Measurements from ENCODE around the gene CRX. TPM values are rescaled to one million over a fixed set of nuclear protein-coding genes. Genes with fewer than 3 reads are reported as not detected.
"Not testable (repeated sequence)": the region's sequence is repeated elsewhere in the genome, so short reads cannot be mapped to it uniquely, and the experiment has no call there.

Gene CRX
- polyA plus RNA-seq, 1 of the 3 experiments (the other 2 are of a cell fraction) = not detected

GRCh38 chr19:47804451-47804850, 17.3 kb upstream of the CRX start, which contains the start of gene TPRX1:
TPRX1 (minus strand) TSS chr19:47804551; CDS start chr19:47804539, 12 bp downstream.
- H3K9me3 ChIP-seq; DNase-seq; H3K9me2 ChIP-seq; H2AFZ ChIP-seq (ENCODE audit: low read depth); H3F3A ChIP-seq (replicated peaks; ENCODE audit: insufficient read depth); H3K9ac ChIP-seq; H3K27ac ChIP-seq (ENCODE audit: low read depth in 2 of 2, low read length in 1 of 2); POLR2A ChIA-PET; H4K20me1 ChIP-seq (ENCODE audit: insufficient read depth); H3K4me1 ChIP-seq (ENCODE audit: control insufficient read depth in 1 of 2, insufficient read depth in 2 of 2, low read depth in 1 of 2, low read length in 1 of 2); H3K4me3 ChIP-seq (ENCODE audit: low read depth in 2 of 2, low read length in 1 of 2); H3K4me2 ChIP-seq; H3K79me2 ChIP-seq (ENCODE audit: insufficient read depth); H3K36me3 ChIP-seq (replicated peaks in 1 of 2; ENCODE audit: control insufficient read depth in 1 of 2, insufficient read depth in 2 of 2, low read length in 1 of 2); CTCF ChIA-PET: not testable (repeated sequence)
- WGBS (ENCODE audit: low lambda C conversion rate) = 38% methylated on average over 3 of the region's 5 CpGs
- peaks cover 13% of the 10 kb centered on the region for H3K27me3 ChIP-seq (ENCODE audit: insufficient read depth)

- Histone ChIP-seq H3K4me3 (ENCODE audit: low read depth in 2 of 2, low read length in 1 of 2) (no peak overlapping the region), H3K9ac (no peak overlapping the region), H3K9me2 (no peaks in the 10 kb centered on the region), H3K27ac (ENCODE audit: low read depth in 2 of 2, low read length in 1 of 2) (no peak overlapping the region), H3K4me1 (ENCODE audit: control insufficient read depth in 1 of 2, insufficient read depth in 2 of 2, low read depth in 1 of 2, low read length in 1 of 2) (no peaks in the 10 kb centered on the region), H3K27me3 (ENCODE audit: insufficient read depth) (peaks cover 13% of the 10 kb centered on the region), H3K79me2 (ENCODE audit: insufficient read depth) (no peaks in the 10 kb centered on the region), H3F3A (replicated peaks; ENCODE audit: insufficient read depth) (no peaks in the 10 kb centered on the region), H3K4me2 (no peak overlapping the region), H3K9me3 (no peaks in the 10 kb centered on the region), H4K20me1 (ENCODE audit: insufficient read depth) (no peaks in the 10 kb centered on the region), H3K36me3 (replicated peaks in 1 of 2; ENCODE audit: control insufficient read depth in 1 of 2, insufficient read depth in 2 of 2, low read length in 1 of 2) (no peaks in the 10 kb centered on the region), H2AFZ (ENCODE audit: low read depth) (no peak overlapping the region)
- 37% methylated on average over 9 of the region's 10 CpGs for WGBS (ENCODE audit: low lambda C conversion rate)
- TF ChIP-seq RAD21 (IDR thresholded peaks at IDR 0.05; ENCODE audit: low read length) (no peak), IRF3 (IDR thresholded peaks at IDR 0.05; ENCODE audit: low read depth, low read length) (no peak), USF1 (IDR thresholded peaks at IDR 0.05; ENCODE audit: borderline replicate concordance, low read depth) (no peak), JUND (IDR thresholded peaks at IDR 0.05) (no peak), SIN3A (IDR thresholded peaks at IDR 0.05; ENCODE audit: borderline replicate concordance, low read depth, low read length) (no peak), GATA2 (CRISPR knock-in tag; IDR thresholded peaks at IDR 0.05) (no peak), TEAD4 (IDR thresholded peaks at IDR 0.05; ENCODE audit: borderline replicate concordance, insufficient read depth) (no peak), CHD2 (IDR thresholded peaks at IDR 0.05; ENCODE audit: low read length, partially characterized antibody) (no peak), ELF1 (IDR thresholded peaks at IDR 0.05) (no peak), TAF1 (IDR thresholded peaks at IDR 0.05; ENCODE audit: borderline replicate concordance, low read depth, low read length) (no peak), FOXJ3 (CRISPR knock-in tag; IDR thresholded peaks at IDR 0.05) (no peak), USF2 (IDR thresholded peaks at IDR 0.05; ENCODE audit: borderline replicate concordance, low read depth, low read length) (no peak)
- no peak for DNase-seq
- ChIA-PET POLR2A (no interaction called here), CTCF (interaction anchor here (1.3 to 1.7 kb wide), 2 partner anchors 11 to 59 kb away, joined by 3 to 4 read pairs; no protein-coding TSS in a partner anchor)
Observed at GRCh38 chr19:47805313-47805712, 16.4 kb upstream of the CRX start.

Measured in SK-N-SH (cell line).